ENCODE measurements around the gene SLC9C1. TPM values are rescaled to one million over a fixed set of nuclear protein-coding genes. Genes with fewer than 3 reads are reported as not detected.

The SLC9C1 gene
- total RNA-seq, 5 donors from 2014 or later (not counting 1 experiment from before 2014, with no cell fraction given), result not detected

GRCh38 chr3:112308151-112308911 is 14.3 kb upstream of the SLC9C1 start:
- H3K27me3 ChIP-seq (replicated peaks in 1 of 2; ENCODE audit: control insufficient read depth in 2 of 2, extremely low read depth in 1 of 2, insufficient read depth in 2 of 2, low read length in 1 of 2), result no peaks in the 10 kb centered on the region
- no peaks in the 10 kb centered on the region for H3K27me3 Mint-ChIP-seq
- H3K4me3 Mint-ChIP-seq, result no peak overlapping the region
- ATAC-seq (replicated peaks in 1 of 4) (no peak), DNase-seq (no peak)
- no peaks in the 10 kb centered on the region for H3K4me1 Mint-ChIP-seq
- no peaks in the 10 kb centered on the region for H3K9me3 Mint-ChIP-seq
- no peak overlapping the region for H3K27ac Mint-ChIP-seq
- H3K9me3 ChIP-seq, result no peaks in the 10 kb centered on the region
- no peaks in the 10 kb centered on the region for H3K36me3 Mint-ChIP-seq
- H3K4me1 ChIP-seq (ENCODE audit: control insufficient read depth in 1 of 2, extremely low read depth in 1 of 2, insufficient read depth in 2 of 2, low read length in 2 of 2), result peaks cover 0 to 10% of the 10 kb centered on the region in 2 experiments
- H3K4me3 ChIP-seq (ENCODE audit: control insufficient read depth in 1 of 2, extremely low read depth in 1 of 2, low read length in 1 of 2), result no peak overlapping the region
- H3K27ac ChIP-seq (ENCODE audit: low read length), result no peak overlapping the region
- WGBS (ENCODE audit: insufficient coverage), result 100% methylated on average over 1 of the region's 7 CpGs
- CTCF ChIA-PET, result interaction anchor here in 1 of 2 donors (1.0 to 1.1 kb wide), 2 partner anchors 165 to 223 kb away, joined by 3 read pairs; no protein-coding TSS in a partner anchor
- POLR2A ChIA-PET, result interaction anchor here in 1 of 2 donors (0.5 kb wide), 2 partner anchors 25 to 170 kb away, joined by 3 to 4 read pairs; no protein-coding TSS in a partner anchor
- no peaks in the 10 kb centered on the region for H3K36me3 ChIP-seq (ENCODE audit: control insufficient read depth in 2 of 2, extremely low read depth in 1 of 2, insufficient read depth in 1 of 2, low read length in 1 of 2)

- ChIA-PET POLR2A (interaction anchor here in 1 of 2 donors (0.5 kb wide), 1 partner anchor 171 kb away, joined by 3 read pairs; no protein-coding TSS in a partner anchor), CTCF (interaction anchor here in 1 of 2 donors (1.1 kb wide), 1 partner anchor 224 kb away, joined by 3 read pairs; no protein-coding TSS in a partner anchor)
- Mint-ChIP-seq H3K4me3 (no peak overlapping the region), H3K27ac (no peak overlapping the region), H3K9me3 (no peaks in the 10 kb centered on the region), H3K36me3 (no peaks in the 10 kb centered on the region), H3K4me1 (no peaks in the 10 kb centered on the region), H3K27me3 (no peaks in the 10 kb centered on the region)
- Histone ChIP-seq H3K27ac (ENCODE audit: low read length) (no peak overlapping the region), H3K27me3 (replicated peaks in 1 of 2; ENCODE audit: control insufficient read depth in 2 of 2, extremely low read depth in 1 of 2, insufficient read depth in 2 of 2, low read length in 1 of 2) (no peaks in the 10 kb centered on the region), H3K4me1 (ENCODE audit: control insufficient read depth in 1 of 2, extremely low read depth in 1 of 2, insufficient read depth in 2 of 2, low read length in 2 of 2) (peaks cover 0 to 16% of the 10 kb centered on the region in 2 experiments), H3K36me3 (ENCODE audit: control insufficient read depth in 2 of 2, extremely low read depth in 1 of 2, insufficient read depth in 1 of 2, low read length in 1 of 2) (no peaks in the 10 kb centered on the region), H3K4me3 (ENCODE audit: control insufficient read depth in 1 of 2, extremely low read depth in 1 of 2, low read length in 1 of 2) (no peak overlapping the region), H3K9me3 (no peaks in the 10 kb centered on the region)
- no CpG with 5 or more reads among the region's 4 CpGs for WGBS (ENCODE audit: insufficient coverage)
- no peak for ATAC-seq (replicated peaks in 1 of 4)
- DNase-seq, result no peak
Measured at GRCh38 chr3:112307557-112307956, 13.5 kb upstream of the SLC9C1 start.

- no peaks in the 10 kb centered on the region for H3K9me3 ChIP-seq
- ATAC-seq (replicated peaks in 1 of 4) (no peak), DNase-seq (no peak)
- Mint-ChIP-seq H3K27me3 (no peaks in the 10 kb centered on the region), H3K27ac (no peak overlapping the region), H3K9me3 (no peaks in the 10 kb centered on the region), H3K36me3 (no peaks in the 10 kb centered on the region), H3K4me1 (no peaks in the 10 kb centered on the region), H3K4me3 (no peak overlapping the region)
- POLR2A ChIA-PET, result no interaction called here
- H3K36me3 ChIP-seq (ENCODE audit: control insufficient read depth in 2 of 2, extremely low read depth in 1 of 2, insufficient read depth in 1 of 2, low read length in 1 of 2), result no peaks in the 10 kb centered on the region
- H3K4me1 ChIP-seq (ENCODE audit: control insufficient read depth in 1 of 2, extremely low read depth in 1 of 2, insufficient read depth in 2 of 2, low read length in 2 of 2), result peaks cover 0 to 16% of the 10 kb centered on the region in 2 experiments
- WGBS (ENCODE audit: insufficient coverage), result 96% methylated on average over 7 of the region's 9 CpGs
- no peak overlapping the region for H3K4me3 ChIP-seq (ENCODE audit: control insufficient read depth in 1 of 2, extremely low read depth in 1 of 2, low read length in 1 of 2)
- no peaks in the 10 kb centered on the region for H3K27me3 ChIP-seq (replicated peaks in 1 of 2; ENCODE audit: control insufficient read depth in 2 of 2, extremely low read depth in 1 of 2, insufficient read depth in 2 of 2, low read length in 1 of 2)
- CTCF ChIA-PET, result no interaction called here
- H3K27ac ChIP-seq (ENCODE audit: low read length), result no peak overlapping the region
Measured at GRCh38 chr3:112306825-112307224, 12.8 kb upstream of the SLC9C1 start.

GRCh38 chr3:112304611-112305010 is 10.6 kb upstream of the SLC9C1 start:
- DNase-seq, result peak in 1 of 35 experiments; percentile 19
- H3K27ac ChIP-seq (ENCODE audit: low read length), result no peak overlapping the region

GRCh38 chr3:112303764-112304325 is 9.8 kb upstream of the SLC9C1 start:
- H3K27me3 Mint-ChIP-seq, result no peaks in the 10 kb centered on the region
- peaks cover 1% of the 10 kb centered on the region in 3 donors for H3K4me1 Mint-ChIP-seq
- Histone ChIP-seq H3K27me3 (replicated peaks in 1 of 2; ENCODE audit: control insufficient read depth in 2 of 2, extremely low read depth in 1 of 2, insufficient read depth in 2 of 2, low read length in 1 of 2) (no peaks in the 10 kb centered on the region), H3K4me1 (ENCODE audit: control insufficient read depth in 1 of 2, extremely low read depth in 1 of 2, insufficient read depth in 2 of 2, low read length in 2 of 2) (peaks cover 0 to 16% of the 10 kb centered on the region in 2 experiments), H3K4me3 (ENCODE audit: control insufficient read depth in 1 of 2, extremely low read depth in 1 of 2, low read length in 1 of 2) (peak overlapping the region; percentile 47 to 67), H3K9me3 (no peaks in the 10 kb centered on the region), H3K36me3 (ENCODE audit: control insufficient read depth in 2 of 2, extremely low read depth in 1 of 2, insufficient read depth in 1 of 2, low read length in 1 of 2) (no peaks in the 10 kb centered on the region), H3K27ac (ENCODE audit: low read length) (peak overlapping the region; percentile 27)
- ATAC-seq (replicated peaks in 1 of 4) (peak; percentile 48 to 83 (median 70)), DNase-seq (peak in 16 of 35 experiments; percentile 3 to 47 (median 19))
- H3K27ac Mint-ChIP-seq, result no peak overlapping the region
- CTCF ChIA-PET, result interaction anchor here (1.2 to 3.0 kb wide), 6 partner anchors 10 to 258 kb away, joined by 4 to 15 read pairs (median 8); partner anchors contain the start of genes ATG3 (in 1 of the 2), SLC35A5 (in 1 of the 2) and SLC9C1 (in 1 of the 2)
- POLR2A ChIA-PET, result interaction anchor here (0.7 to 0.9 kb wide), 2 partner anchors 11 to 325 kb away, joined by 3 read pairs; partner anchors contain the start of gene ABHD10 (in 1 of the 2)
- H3K36me3 Mint-ChIP-seq, result no peaks in the 10 kb centered on the region
- H3K9me3 Mint-ChIP-seq, result no peaks in the 10 kb centered on the region
- no peak overlapping the region for H3K4me3 Mint-ChIP-seq
- WGBS (ENCODE audit: insufficient coverage), result 53% methylated on average over 7 of the region's 11 CpGs

More at GRCh38 chr3:112304611-112305010, 10.6 kb upstream of the SLC9C1 start:
- POLR2A ChIA-PET, result interaction anchor here in 1 of 2 donors (0.7 kb wide), 1 partner anchor 11 kb away, joined by 3 read pairs; no protein-coding TSS in a partner anchor
- Mint-ChIP-seq H3K27me3 (no peaks in the 10 kb centered on the region), H3K27ac (no peak overlapping the region), H3K9me3 (no peaks in the 10 kb centered on the region), H3K36me3 (no peaks in the 10 kb centered on the region), H3K4me1 (no peaks in the 10 kb centered on the region), H3K4me3 (no peak overlapping the region)
- H3K36me3 ChIP-seq (ENCODE audit: control insufficient read depth in 2 of 2, extremely low read depth in 1 of 2, insufficient read depth in 1 of 2, low read length in 1 of 2), result no peaks in the 10 kb centered on the region
- ATAC-seq (replicated peaks in 1 of 4), result no peak
- 43% methylated on average over 1 of the region's 2 CpGs for WGBS (ENCODE audit: insufficient coverage)
- no peaks in the 10 kb centered on the region for H3K27me3 ChIP-seq (replicated peaks in 1 of 2; ENCODE audit: control insufficient read depth in 2 of 2, extremely low read depth in 1 of 2, insufficient read depth in 2 of 2, low read length in 1 of 2)
- peaks cover 0 to 16% of the 10 kb centered on the region in 2 experiments for H3K4me1 ChIP-seq (ENCODE audit: control insufficient read depth in 1 of 2, extremely low read depth in 1 of 2, insufficient read depth in 2 of 2, low read length in 2 of 2)
- H3K4me3 ChIP-seq (ENCODE audit: control insufficient read depth in 1 of 2, extremely low read depth in 1 of 2, low read length in 1 of 2), result no peak overlapping the region
- no peaks in the 10 kb centered on the region for H3K9me3 ChIP-seq
- CTCF ChIA-PET, result interaction anchor here (0.6 to 3.0 kb wide), 7 partner anchors 11 to 923 kb away, joined by 3 to 15 read pairs (median 4); partner anchors contain the start of gene SLC9C1 (in 1 of the 2)
